GM18498 (cell line): ENCODE results near the gene MYOF.
"Not testable (repeated sequence)": the region's sequence is repeated elsewhere in the genome, so short reads cannot be mapped to it uniquely, and the experiment has no call there.

Source experiments
- ATAC-seq: cut with Tn5 transposase; IDR thresholded peaks from one replicate; pipeline ENCODE4 v1.9.1; 2021; ENCODE audit warnings: mild to moderate bottlenecking, moderate library complexity; ENCODE audit not compliant: unreplicated experiment

The MYOF gene

DNA sequence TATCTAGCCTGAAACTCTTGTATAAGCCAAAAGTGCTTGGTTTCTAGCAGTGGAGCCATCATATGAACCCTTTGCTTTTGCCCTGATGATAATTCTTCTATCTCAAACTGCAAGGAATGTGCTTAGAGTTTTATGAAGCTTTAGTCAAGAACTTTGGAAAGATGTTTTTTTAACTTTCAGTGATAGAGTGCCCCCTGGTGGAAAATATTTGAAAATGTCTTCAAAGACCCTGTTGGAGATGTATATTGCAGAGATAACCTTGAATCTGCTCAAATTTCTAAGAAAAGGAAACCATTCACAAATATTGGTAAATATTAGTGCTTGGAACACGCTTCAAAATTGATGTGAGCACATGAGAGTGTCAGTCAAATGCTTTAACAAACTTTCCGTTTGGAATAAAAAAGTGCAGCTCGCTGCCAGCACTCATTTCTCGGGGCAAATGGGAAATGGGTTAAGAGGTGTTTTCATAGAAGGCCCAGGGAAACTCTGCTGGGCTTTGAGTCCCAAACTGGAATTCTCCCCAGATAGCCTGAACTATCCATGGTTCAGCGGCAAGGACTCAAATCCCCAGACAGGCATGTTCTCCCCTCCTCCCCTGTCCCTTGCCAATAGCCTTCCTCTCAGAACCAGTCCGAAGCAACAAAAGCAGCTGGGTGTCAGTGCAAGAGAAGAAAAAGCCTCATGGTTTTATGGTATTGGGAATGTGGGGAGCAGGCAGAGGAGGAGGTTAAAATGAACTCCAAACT is 129.3 kb downstream of the MYOF start:
- ATAC-seq: no peak

DNA sequence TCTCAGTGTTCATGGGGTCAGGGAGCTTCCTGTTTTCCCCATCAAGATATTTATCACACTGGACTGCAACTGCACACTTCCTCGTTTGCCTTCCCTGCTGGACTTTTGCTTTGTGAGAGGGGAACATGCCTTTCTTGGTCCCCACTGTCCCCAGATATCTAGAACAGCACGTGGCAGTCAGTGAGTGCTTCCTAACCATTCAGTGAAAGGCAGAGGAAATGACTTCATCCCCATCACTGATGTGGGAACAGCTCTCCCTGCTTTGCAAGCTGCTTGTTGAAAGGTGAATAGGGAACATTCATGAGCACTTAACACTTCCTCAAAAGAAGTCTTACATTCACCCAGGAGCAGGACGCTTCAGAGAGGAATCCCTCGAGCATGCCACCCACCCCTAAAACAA is 135.4 kb downstream of the MYOF start:
- ATAC-seq: no peak

- no peak for ATAC-seq
These were observed 136.0 kb downstream of the MYOF start for GRCh38 chr10:93346108-93346507.

- no peak for ATAC-seq
These were observed 137.4 kb downstream of the MYOF start for GRCh38 chr10:93344691-93345090.

DNA sequence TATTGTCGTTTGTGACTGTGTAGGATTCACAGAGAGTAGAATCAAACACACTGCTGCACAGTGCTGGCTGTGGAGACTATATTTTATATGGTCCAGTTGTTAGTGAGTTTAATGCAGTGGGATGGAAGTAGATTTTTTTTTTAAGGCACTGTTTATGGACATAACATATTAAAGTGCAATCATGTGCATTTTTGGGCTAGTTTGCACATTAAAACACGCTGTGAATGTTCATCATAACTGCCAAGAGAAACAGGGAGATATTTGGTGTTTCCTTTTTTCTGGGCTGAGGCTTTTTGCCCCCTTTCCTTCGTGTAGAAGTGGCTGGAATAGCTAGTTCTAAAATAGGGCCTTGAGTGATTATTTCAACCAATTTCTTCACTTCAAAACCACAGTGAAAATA is 139.2 kb downstream of the MYOF start:
- no peak for ATAC-seq

DNA sequence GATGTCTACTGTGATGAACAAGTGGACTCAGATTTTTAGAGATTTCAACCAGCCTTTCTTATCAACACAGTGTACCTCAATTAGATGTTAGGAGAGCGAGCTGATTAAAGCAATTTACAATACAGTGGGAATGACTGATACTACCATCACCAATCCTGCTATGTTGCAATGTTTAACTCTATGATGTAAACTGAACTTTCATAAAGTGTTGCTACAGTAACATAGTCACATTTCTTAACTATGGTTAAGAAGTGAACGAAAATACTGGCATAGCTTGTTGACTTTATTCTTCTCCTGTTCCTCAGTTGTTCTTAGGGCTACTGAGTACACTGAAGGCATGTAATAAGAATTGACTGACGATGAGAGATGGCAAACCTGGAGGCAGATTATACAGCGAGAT is 139.8 kb downstream of the MYOF start:
- ATAC-seq: no peak

- ATAC-seq: no peak
These were observed 144.8 kb downstream of the MYOF start for GRCh38 chr10:93337309-93337721.

GRCh38 chr10:93336678-93337077 is 145.5 kb downstream of the MYOF start:
- no peak for ATAC-seq

GRCh38 chr10:93336110-93336509 is 146.0 kb downstream of the MYOF start:
- ATAC-seq: no peak

GRCh38 chr10:93334901-93335327 is 147.2 kb downstream of the MYOF start:
- no peak for ATAC-seq

GRCh38 chr10:93334181-93334580 is 148.0 kb downstream of the MYOF start:
- ATAC-seq: no peak

DNA sequence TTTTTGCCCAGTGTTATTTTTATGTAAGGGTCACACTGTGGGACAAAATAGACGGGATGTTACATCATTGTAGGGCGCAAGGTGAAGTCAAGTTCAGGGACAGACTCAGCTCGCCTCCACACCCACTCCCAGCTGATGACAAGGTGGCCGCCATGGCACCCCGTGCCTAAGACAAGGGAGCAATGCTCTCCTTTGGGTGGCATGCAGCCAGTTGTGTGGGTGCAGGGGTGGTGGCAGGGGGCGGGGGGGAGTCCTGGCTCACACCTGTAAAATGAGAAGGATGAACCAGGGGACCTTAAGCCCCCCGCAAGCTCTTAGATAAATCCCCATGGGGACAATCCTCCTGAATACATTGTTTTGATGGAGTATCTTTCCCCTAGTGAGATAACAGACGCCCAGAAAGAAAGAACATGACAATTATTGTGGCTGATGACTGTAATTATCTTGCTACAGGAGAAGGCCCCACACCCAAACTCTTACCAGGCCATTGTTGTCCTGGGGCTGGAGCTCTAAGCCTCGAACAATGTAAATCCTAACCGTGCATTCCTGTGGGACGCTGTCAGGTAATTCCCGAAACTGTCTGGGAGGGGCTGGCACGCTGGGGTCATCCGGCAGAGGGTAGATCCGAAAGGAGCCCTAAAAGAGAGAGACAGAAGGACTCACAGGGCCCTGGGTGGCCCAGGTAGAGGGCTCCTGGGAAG is 148.7 kb downstream of the MYOF start:
- no peak for ATAC-seq

- ATAC-seq: no peak
These were observed 151.3 kb downstream of the MYOF start for GRCh38 chr10:93330824-93331223.

GRCh38 chr10:93319896-93320295 is 162.2 kb downstream of the MYOF start:
- ATAC-seq: no peak

GRCh38 chr10:93319096-93319495 is 163.0 kb downstream of the MYOF start:
- no peak for ATAC-seq

DNA sequence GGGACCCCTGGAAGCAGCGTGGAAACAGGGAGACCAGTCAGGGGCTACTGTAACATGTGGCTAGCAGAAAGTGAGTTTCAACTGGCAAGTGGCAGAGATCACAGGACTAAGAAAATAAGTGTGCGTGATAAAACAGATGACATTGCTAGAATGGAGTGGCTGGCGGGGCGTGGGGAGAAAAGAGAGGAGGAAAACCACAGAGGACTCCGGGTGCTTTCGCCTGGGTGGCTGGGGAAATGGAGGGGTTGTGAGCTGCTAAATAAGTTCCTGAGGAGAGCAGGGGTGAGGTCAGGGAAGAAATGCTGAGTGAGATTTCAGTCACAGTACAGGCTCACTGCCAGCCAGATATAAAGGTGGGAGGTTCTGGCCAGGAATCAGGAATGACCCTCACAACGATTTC is 166.9 kb downstream of the MYOF start:
- no peak for ATAC-seq

GRCh38 chr10:93314656-93315055 is 167.5 kb downstream of the MYOF start:
- ATAC-seq: not testable (repeated sequence)

DNA sequence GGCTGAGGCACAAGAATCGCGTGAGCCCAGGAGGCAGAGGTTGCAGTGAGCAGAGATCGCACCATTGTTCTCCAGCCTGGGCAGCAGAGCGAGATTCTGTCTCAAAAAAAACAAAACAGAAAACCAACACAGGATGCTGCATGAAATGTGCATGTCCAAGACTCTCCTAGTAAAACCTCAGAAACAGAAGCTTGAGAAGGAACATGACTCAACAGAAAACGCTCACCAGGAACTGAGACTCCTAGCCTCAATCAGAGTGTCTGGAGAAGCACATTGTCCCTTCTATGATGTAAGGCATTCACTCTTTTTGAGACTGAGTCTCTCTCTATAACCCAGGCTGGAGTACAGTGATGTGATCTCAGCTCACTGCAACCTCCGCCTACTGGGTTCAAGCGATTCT is 168.3 kb downstream of the MYOF start:
- peak; percentile 45 for ATAC-seq

- no peak for ATAC-seq
These were observed 173.1 kb downstream of the MYOF start for GRCh38 chr10:93309062-93309461.

DNA sequence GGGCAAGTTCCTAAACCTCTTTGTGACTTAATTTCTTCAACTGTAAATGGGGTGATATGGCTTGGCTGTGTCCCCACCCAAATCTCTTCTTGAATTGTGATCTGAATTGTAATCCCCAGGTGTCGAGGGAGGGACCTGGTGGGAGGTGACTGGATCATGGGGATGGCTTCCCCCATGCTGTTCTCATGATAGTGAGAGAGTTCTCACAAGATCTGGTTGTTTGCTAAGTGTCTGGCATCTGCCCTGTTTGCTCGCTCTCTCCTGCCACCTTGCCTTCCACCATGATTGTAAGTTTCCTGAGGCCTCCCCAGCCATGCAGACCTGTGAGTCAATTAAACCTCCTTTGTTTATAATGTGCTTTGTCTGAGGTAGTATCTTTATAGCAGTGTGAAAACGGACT is 177.0 kb downstream of the MYOF start:
- no peak for ATAC-seq

GRCh38 chr10:93300981-93301380 is 181.2 kb downstream of the MYOF start:
- ATAC-seq: no peak

DNA sequence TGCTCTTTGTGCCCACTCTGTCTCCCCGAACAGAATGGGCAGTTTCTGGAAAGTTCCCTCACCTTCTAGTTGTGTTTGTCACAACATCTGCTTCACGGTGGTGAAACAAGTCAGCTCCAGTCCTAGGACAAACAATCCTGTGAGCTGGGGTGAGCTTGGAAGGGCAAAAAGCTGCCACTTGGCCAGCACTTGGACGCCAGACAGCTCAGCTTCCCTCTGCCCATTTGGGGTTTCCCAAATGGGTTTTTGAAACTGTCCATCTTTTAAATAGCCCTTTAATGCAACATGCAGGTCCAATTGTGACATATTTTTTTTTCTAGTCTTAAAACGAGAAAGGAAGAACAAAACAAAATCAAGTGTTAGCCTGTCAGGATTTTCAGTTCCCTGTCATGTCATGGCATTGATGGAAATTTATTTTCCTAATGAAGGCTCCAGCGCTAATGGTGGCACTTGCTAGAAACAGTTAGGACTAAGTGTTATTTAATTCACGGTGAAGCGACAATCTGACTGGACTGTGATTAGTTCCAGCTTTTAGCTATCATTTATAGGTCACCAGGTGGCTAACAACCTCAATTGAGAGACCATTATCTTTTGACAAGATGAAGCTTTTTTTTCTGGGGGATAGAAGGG is 181.7 kb downstream of the MYOF start:
- ATAC-seq: no peak
